Left kidney (tissue), 2 donors: ENCODE results near the gene IGSF22. TPM values are rescaled to one million over a fixed set of nuclear protein-coding genes. Genes with fewer than 3 reads are reported as not detected.
A peak's percentile ranks its signal among the peaks of the same experiment; 100 is the strongest.

Experiments used
- DNase-seq: peaks from one replicate; pipeline ENCODE4 v3.0.0-alpha.2; 2013
- polyA plus RNA-seq: library from polyadenylated mRNA; unstranded; fragments of 120-200 nt; gene quantifications from one replicate; pipeline ENCODE4 v1.2.1, GENCODE V29; 2013; ENCODE audit not compliant: insufficient read length

Gene IGSF22
- polyA plus RNA-seq, 1 donor = 1.9 TPM

- no peak for DNase-seq
These were observed 18.0 kb upstream of the IGSF22 start for GRCh38 chr11:18743900-18744514.

GRCh38 chr11:18743365-18743764, 17.4 kb upstream of the IGSF22 start:
- DNase-seq = no peak

DNA sequence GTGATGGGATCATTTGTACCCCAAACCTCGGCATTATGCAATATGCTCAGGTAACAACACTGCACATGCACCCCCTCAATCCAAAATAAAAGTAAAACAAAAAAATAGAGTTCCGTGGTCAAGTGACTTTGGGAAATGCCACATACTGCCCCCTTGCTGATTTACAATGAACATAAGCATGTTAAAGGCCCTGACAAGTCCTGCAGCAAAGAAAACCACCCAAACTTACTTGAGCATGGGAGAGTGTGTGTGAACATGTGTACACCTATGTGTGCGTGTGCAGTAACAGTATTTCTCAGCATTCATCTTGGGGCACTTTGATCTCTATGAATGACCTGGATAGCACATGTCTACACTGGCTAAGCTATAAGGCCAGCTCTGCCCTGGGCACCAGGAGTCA, 15.8 kb upstream of the IGSF22 start:
- no peak for DNase-seq

DNA sequence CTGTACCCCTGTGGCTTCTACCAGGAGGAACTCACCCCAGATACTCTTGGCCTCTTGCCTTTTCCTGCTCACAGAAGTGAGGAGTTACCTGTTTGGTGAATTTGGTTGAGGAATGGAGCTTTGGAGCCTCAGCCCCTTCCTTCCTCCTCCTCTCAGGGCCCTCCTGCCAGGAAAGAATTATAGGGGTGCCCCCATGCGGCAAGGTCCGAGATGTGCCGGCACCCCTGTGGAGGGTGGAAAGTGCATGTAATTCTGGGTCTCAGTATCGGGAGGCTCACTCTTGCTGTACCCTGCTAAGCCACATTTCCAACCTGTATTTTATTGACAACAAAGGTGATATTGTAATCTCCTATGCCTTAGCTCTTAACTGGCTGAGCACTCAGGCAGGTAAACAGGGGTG, 13.7 kb upstream of the IGSF22 start:
- no peak for DNase-seq

DNA sequence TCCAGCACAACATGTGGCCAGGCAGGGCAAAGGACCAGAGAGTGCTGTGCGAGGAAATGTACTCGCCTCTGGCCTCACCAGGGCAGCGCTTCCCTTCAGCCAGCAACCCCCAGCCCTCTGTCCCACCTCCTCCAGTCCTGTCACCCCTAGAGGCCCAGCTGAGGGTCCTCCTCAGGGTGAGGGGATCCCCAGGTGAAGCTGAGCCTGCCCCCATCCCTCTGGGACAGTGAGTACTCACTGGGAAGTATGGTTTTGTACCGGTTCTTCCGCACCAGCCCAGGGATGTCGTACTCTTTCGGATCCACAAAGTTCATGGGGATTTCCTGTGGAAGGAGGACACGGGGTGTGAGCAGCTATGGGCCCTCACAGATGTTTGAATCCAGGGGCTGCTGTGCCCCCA, 11.7 kb upstream of the IGSF22 start:
- DNase-seq = no peak

GRCh38 chr11:18736590-18737148, 10.7 kb upstream of the IGSF22 start:
- no peak for DNase-seq

DNA sequence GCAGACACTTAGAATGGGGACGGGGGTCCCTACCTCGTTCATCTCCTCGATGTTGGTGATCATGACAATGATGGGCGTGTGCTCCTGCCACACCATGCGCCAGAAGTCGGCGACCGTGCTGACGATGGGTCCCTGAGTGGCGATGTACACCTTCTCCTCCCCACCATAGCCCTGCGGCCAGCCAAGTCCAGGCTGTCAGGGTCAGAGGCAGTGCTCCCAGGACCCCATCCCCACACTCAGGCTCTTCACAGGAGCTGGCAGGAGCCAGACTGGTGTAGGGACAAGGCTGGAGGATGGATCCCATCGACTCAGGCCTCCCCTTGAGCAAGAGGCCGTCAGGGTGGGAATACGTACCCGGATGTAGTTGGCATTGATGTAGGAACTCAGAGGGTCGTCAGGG, 7.2 kb upstream of the IGSF22 start:
- DNase-seq = no peak

DNA sequence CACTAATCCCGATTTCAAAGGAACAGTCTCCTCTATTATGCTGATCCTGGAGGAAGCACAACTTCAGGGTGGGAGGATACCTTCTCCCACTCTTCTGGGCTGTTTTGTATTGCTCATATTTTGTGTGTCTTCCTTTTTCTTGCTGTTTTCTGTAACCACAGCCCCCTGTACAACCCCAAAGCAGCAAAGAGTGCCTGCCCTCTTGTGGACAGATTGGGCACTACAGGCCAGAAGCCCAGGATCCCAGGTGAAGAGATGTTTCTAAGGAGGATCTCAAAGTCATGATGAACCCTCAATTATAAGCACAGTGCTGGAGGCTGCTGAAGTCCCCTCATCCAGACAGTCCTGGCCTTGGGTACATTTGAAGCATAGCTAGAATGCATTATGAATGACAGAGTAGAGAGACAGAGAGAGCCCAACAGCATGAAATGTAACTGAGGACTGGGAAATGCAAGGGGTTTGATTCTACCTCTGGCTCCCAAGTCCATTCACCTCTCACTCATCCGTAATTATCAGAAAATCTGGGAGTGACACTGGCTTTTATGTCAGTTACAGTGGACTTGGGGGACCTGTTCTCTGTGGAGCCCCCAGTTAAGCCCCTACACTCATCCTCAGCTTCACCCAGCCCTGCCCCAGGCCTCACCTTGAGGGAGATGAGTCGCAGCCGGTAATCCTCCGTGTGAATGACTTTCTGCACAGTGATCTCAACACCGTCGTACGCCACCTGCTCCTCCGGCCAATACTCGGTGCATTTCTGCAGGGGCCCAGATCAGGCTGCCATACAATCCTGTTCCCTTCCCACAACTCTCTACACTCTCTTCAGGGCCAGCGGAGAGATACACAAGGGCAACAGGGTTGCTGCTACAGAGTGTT, 6.2 kb upstream of the IGSF22 start:
- DNase-seq = peak; percentile 54

GRCh38 chr11:18731441-18731840, 5.5 kb upstream of the IGSF22 start:
- DNase-seq = no peak

DNA sequence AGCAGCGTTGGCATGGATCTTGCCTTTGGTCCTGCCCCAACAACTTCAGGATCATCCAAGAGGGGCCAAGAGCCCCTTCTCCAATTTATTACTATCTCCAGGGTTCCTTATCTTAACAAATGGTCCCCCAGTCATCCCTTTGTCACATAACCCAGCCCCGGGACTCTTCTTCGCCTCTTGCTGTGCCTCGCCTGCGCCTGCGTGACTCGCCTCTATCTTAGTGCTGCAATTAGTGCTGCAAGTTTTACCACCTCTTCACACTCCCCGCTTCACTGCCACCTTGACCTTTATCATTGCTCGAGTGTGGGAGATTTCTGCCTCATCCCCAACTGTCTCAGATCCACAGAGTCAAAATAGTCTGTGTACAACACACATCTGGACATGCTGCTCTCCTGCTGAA, 4.0 kb upstream of the IGSF22 start:
- DNase-seq = no peak

- no peak for DNase-seq
These were observed 3.4 kb upstream of the IGSF22 start for GRCh38 chr11:18729426-18729825.

GRCh38 chr11:18728658-18729057, 2.7 kb upstream of the IGSF22 start:
- DNase-seq = no peak

DNA sequence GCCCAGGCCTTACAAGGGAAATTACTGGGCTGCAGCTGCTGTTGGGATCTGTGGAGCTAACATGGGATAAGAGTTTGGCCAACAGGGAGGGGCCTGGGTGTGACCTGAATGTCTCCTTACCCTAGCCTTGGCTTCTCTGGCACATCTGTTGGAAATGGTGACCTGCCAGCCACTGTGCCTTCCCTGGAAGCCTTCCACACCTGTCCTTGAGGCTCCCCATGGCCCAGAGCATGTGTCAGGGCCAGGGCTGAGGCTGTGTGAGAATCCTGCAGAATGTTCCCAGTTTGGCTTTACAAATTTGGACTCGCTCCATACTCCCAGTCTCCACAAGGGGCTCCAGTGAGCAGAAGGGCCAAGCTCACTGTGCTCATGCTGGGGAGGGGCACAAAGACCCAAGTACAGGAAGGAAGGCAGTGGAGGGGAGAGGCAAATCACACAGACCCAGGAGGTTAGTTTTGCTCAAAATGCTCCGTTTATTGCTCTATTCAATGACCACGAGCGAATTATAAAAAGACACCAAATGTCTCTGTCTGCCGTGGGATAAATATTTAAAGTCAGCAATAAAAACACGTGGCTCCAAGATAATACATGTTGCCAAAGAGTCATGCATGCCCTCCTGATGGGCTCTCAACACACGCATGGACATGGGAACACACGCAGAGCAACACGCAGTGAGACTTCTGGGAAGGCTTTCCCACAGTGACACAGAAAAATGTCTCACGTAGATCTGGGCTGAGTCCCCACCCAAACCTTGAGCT, 1.7 kb upstream of the IGSF22 start:
- no peak for DNase-seq

DNA sequence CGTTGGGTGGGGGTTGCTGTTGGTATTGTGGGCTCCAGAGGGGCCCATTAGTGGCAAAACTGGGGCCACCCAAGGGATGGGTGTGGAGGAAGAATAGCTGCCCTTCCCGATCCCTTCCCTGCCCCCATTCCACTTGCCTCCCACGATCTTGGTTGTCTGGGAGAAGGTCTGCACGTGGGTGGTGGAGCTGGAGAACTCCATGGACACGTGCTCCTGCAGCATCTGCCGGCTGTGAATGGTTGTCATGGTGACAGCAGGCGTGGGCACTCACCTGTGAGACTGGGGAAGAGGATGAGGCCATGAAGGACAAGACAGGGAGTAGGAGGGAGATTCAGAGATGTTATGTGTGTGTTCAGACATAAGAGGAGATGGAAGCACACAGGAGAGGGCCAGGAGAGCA, 2.0 kb downstream of the IGSF22 start:
- no peak for DNase-seq

GRCh38 chr11:18722293-18722637, 3.7 kb downstream of the IGSF22 start:
- DNase-seq = no peak

- DNase-seq = no peak
These were observed 4.3 kb downstream of the IGSF22 start for GRCh38 chr11:18721561-18722292.

- peak; percentile 88 for DNase-seq
These were observed 5.0 kb downstream of the IGSF22 start for GRCh38 chr11:18720808-18721560.

DNA sequence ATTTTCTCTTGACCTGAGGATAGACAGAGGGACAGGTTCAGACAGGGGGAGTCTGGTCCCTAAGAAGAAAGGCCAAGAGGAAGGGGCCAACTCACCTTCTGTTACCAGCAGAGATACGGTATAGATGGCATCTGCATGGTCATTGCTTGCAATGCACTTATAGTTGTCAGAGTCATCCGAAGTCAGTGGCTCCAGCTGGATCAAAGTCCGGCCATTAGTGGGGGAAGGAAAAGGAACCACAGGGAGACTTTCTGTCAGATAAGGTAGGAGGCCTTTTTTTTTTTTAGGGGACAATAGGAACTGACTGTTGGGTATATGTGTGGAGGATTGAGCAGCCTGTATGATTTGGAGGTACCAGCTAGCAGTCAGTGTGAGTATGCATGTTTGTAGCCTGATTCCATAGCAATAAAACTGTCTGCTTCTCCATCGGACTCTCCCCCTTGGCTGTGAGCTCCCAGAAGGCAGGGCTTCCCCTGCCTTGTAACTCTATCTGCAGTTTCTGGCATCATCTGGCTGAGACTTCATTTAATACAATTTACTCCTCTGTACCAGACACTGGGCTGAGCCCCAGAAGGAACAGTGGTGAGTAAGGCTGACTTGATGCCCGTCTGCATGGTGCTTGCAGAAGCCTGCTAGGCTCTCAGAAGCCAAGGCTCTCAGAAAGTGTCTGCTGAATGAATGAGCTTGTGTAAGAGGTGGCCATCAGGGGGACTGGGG, 5.7 kb downstream of the IGSF22 start:
- no peak for DNase-seq

DNA sequence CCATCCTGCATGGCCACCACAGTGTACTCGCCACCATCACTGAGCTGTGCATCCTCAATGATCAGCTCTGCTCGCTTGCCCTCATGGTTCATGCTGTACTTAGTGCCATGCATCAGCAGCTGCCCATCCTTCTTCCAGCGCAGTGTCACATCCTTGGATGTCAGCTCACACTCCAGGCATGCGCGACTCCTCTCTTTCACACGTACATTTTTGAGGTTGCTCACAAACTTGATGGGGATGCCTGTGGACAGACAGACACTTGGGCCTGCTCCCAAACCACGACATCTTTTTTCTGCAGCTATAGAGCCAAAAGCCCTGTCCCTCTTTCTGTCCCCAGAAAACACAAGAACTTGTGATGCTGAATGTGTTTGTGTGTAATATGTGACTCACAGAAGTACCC, 10.5 kb downstream of the IGSF22 start:
- DNase-seq = no peak

GRCh38 chr11:18714443-18714780, 11.6 kb downstream of the IGSF22 start:
- DNase-seq = no peak
